Keratinocyte (primary cell): Measurements from ENCODE around the gene CATSPERE.

Experiments
- EZH2 ChIP-seq: IDR thresholded peaks from one replicate; pipeline ENCODE4 v1.6.1; 2012; ENCODE audit warnings: inconsistent platforms, mild to moderate bottlenecking, low read length, moderate library complexity
- TF ChIP-seq, protein P1 (sequence below), 3 experiments: IDR thresholded peaks in 1 of 3; conservative IDR thresholded peaks in 1 of 3; optimal IDR thresholded peaks in 1 of 3; 2 replicates in 2 of 3; 3 replicates in 1 of 3; pipeline versions ENCODE3 to v1.5.1; 2011; ENCODE audit warnings: low read length in 3 of 3, mild to moderate bottlenecking in 3 of 3, moderate library complexity in 2 of 3, control low read depth in 1 of 3, inconsistent platforms in 1 of 3; ENCODE audit not compliant: insufficient read depth in 2 of 3; ENCODE audit errors: extremely low read depth in 1 of 3

DNA sequence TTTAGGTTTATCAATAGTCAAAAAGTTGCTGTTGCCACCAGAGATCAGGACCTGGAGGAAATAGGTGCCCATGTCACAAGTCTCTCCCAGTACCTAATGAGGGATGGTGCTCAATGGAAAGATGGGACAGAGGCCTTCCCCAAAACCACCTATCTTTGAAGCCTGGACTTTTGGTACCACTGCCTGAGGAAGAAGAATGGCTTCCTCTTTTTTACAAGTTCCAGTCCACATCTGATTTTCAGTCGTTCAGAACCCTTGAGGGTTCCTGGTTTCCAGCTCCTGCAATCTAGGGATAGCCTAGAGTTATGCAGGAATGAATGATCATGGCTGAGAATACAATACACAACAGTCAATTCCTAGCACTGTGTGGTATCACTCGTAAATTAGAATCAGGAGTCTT, 5.7 kb downstream of the CATSPERE start:
- TF ChIP-seq, protein P1, sequence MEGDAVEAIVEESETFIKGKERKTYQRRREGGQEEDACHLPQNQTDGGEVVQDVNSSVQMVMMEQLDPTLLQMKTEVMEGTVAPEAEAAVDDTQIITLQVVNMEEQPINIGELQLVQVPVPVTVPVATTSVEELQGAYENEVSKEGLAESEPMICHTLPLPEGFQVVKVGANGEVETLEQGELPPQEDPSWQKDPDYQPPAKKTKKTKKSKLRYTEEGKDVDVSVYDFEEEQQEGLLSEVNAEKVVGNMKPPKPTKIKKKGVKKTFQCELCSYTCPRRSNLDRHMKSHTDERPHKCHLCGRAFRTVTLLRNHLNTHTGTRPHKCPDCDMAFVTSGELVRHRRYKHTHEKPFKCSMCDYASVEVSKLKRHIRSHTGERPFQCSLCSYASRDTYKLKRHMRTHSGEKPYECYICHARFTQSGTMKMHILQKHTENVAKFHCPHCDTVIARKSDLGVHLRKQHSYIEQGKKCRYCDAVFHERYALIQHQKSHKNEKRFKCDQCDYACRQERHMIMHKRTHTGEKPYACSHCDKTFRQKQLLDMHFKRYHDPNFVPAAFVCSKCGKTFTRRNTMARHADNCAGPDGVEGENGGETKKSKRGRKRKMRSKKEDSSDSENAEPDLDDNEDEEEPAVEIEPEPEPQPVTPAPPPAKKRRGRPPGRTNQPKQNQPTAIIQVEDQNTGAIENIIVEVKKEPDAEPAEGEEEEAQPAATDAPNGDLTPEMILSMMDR (optimal IDR thresholded peaks at IDR 0.05 in 1 of 3, IDR thresholded peaks at IDR 0.05 in 1 of 3, conservative IDR thresholded peaks at IDR 0.05 in 1 of 3; ENCODE audit: extremely low read depth in 1 of 3, insufficient read depth in 2 of 3, low read length in 3 of 3) = no peak
- no peak for TF ChIP-seq EZH2
